ENCODE data around the gene OR1I1.

DNA sequence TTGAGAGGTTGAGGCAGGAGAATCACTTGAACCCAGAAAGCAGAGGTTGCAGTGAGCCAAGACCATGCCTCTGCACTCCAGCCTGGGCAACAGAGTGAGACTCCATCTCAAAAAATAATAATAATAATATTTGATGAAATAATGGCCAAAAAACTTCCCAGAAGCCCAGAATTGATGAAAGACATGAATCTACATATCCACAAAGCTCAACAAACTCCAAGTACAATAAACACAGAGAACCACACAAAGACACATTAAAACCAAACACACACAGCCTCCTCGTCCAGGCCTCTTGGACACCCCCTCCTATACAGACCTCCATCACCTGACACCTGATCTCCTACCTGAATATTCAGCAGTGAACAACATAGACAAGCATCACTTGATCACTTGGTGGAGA is 22.0 kb downstream of the OR1I1 start:
- TF ChIP-seq, protein P1, sequence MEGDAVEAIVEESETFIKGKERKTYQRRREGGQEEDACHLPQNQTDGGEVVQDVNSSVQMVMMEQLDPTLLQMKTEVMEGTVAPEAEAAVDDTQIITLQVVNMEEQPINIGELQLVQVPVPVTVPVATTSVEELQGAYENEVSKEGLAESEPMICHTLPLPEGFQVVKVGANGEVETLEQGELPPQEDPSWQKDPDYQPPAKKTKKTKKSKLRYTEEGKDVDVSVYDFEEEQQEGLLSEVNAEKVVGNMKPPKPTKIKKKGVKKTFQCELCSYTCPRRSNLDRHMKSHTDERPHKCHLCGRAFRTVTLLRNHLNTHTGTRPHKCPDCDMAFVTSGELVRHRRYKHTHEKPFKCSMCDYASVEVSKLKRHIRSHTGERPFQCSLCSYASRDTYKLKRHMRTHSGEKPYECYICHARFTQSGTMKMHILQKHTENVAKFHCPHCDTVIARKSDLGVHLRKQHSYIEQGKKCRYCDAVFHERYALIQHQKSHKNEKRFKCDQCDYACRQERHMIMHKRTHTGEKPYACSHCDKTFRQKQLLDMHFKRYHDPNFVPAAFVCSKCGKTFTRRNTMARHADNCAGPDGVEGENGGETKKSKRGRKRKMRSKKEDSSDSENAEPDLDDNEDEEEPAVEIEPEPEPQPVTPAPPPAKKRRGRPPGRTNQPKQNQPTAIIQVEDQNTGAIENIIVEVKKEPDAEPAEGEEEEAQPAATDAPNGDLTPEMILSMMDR (IDR thresholded peaks at IDR 0.05): no peak
- TF ChIP-seq POLR2A (IDR thresholded peaks at IDR 0.05): no peak

All from testis (tissue), 2 donors.